PFSK-1 (cell line): ENCODE results near the gene CABP5.

Experiments
- FOXP2 ChIP-seq: optimal IDR thresholded peaks from 2 replicates; pipeline ENCODE3; 2011; ENCODE audit warnings: borderline replicate concordance, control low read depth, inconsistent platforms; ENCODE audit not compliant: insufficient read depth; ENCODE audit errors: extremely low read length, extremely low read depth
- POLR2AphosphoS5 ChIP-seq: IDR thresholded peaks from 2 replicates; pipeline ENCODE4 v1.6.1; 2012; ENCODE audit warnings: low read depth, mild to moderate bottlenecking, control low read depth, low read length, moderate library complexity
- REST ChIP-seq, 2 experiments: IDR thresholded peaks; 2 replicates each; pipeline versions ENCODE4 v1.6.1 to v1.8.0; 2011 to 2012; ENCODE audit warnings: low read depth in 2 of 2, low read length in 2 of 2, control low read depth in 1 of 2, inconsistent platforms in 1 of 2, mild to moderate bottlenecking in 1 of 2, moderate library complexity in 1 of 2; ENCODE audit not compliant: insufficient read depth in 1 of 2
- SIN3A ChIP-seq: IDR thresholded peaks from 2 replicates; pipeline ENCODE4 v1.6.1; 2012; ENCODE audit warnings: mild to moderate bottlenecking, low read length, moderate library complexity, borderline replicate concordance; ENCODE audit not compliant: insufficient read depth

- no peak for TF ChIP-seq POLR2AphosphoS5
- TF ChIP-seq REST (IDR thresholded peaks at IDR 0.05; ENCODE audit: insufficient read depth in 1 of 2, low read depth in 2 of 2, low read length in 2 of 2) = no peak
- no peak for TF ChIP-seq SIN3A
- no peak for TF ChIP-seq FOXP2
Measured at GRCh38 chr19:48051335-48052033, 7.6 kb upstream of the CABP5 start.
